ENCODE results near the gene SEC11A.
"Not testable (repeated sequence)": the region's sequence is repeated elsewhere in the genome, so short reads cannot be mapped to it uniquely, and the experiment has no call there.

Gene SEC11A

GRCh38 chr15:84643838-84644237 is 72.1 kb downstream of the SEC11A start:
- DNase-seq (ENCODE audit: low read depth in 2 of 2, low spot score in 1 of 2) = no peak

DNA sequence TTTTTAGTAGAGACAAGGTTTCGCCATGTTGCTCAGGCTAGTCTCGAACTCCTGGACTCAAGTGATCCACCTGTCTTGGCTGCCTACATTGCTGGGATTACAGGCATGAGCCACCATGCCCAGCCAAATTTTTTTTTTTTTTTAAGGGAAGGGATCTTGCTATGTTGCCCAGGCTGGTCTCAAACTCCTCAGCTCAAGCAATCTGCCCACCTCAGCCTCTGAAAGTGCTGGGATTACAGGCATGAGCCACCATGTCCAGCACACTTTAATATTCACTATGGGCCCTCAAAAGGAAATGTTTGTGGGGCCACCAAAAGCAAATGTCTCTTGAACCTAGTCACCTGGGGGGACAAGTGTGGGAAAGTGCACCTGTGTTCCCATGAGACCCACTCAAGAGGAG is 73.3 kb downstream of the SEC11A start:
- DNase-seq (ENCODE audit: low read depth in 2 of 2, low spot score in 1 of 2) = not testable (repeated sequence)

GRCh38 chr15:84641871-84642270 is 74.1 kb downstream of the SEC11A start:
- DNase-seq (ENCODE audit: low read depth in 2 of 2, low spot score in 1 of 2) = not testable (repeated sequence)

- no peak for DNase-seq (ENCODE audit: low read depth in 2 of 2, low spot score in 1 of 2)
Measured at GRCh38 chr15:84638103-84638502, 77.8 kb downstream of the SEC11A start.

DNA sequence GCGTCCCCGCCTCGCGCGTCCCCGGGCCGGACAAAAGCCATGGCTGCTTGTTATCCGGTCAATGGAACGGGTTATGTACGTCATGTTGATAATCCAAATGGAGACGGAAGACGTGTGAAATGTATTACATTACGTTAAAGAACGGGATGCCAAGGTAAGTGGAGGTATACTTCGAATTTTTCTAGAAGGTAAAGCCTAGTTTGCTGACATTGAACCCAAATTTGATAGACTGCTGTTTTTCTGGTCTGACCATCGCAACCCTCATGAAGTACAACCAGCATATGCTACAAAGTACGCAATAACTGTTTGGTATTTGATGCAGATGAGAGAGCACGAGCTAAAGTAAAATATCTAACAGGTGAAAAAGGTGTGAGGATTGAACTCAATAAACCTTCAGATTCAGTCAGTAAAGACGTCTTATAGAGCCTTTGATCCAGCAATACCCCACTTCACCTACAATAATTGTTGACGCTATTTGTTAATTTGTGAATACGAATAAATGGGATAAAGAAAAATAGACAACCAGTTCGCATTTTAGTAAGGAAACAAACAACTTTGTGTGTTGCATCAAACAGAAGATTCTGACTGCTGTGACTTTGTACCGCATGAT is 81.6 kb downstream of the SEC11A start:
- no peak for DNase-seq (ENCODE audit: low read depth in 2 of 2, low spot score in 1 of 2)

GRCh38 chr15:84633311-84634227 is 82.4 kb downstream of the SEC11A start:
- DNase-seq (ENCODE audit: low read depth in 2 of 2, low spot score in 1 of 2) = peak; percentile 18 to 38

DNA sequence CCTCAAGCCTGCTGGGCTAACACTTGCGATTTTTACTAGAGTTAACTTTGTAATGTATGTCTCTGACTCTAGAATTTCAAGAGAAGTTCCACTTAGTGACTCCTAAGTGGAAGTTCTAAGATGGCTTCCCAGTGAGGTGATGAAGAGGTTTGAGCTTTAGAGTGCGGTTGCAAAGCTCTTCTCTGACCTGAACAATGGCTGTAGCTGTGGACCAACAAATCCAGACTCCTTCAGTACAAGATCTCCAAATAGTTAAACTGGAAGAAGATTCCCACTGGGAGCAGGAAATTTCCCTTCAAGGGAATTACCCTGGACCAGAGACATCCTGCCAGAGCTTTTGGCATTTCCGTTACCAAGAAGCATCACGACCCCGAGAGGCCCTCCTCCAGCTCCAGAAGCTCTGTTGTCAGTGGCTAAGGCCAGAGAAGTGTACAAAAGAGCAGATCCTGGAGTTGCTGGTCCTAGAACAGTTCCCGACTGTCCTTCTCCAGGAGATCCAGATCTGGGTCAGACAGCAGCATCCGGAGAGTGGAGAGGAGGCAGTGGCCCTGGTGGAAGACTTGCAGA is 84.2 kb downstream of the SEC11A start:
- no peak for DNase-seq (ENCODE audit: low read depth in 2 of 2, low spot score in 1 of 2)

GRCh38 chr15:84629033-84629432 is 86.9 kb downstream of the SEC11A start:
- DNase-seq (ENCODE audit: low read depth in 2 of 2, low spot score in 1 of 2) = no peak

GRCh38 chr15:84625123-84625522 is 90.8 kb downstream of the SEC11A start:
- DNase-seq (ENCODE audit: low read depth in 2 of 2, low spot score in 1 of 2) = no peak

- DNase-seq (ENCODE audit: low read depth in 2 of 2, low spot score in 1 of 2) = no peak
Measured at GRCh38 chr15:84624359-84624758, 91.6 kb downstream of the SEC11A start.

DNA sequence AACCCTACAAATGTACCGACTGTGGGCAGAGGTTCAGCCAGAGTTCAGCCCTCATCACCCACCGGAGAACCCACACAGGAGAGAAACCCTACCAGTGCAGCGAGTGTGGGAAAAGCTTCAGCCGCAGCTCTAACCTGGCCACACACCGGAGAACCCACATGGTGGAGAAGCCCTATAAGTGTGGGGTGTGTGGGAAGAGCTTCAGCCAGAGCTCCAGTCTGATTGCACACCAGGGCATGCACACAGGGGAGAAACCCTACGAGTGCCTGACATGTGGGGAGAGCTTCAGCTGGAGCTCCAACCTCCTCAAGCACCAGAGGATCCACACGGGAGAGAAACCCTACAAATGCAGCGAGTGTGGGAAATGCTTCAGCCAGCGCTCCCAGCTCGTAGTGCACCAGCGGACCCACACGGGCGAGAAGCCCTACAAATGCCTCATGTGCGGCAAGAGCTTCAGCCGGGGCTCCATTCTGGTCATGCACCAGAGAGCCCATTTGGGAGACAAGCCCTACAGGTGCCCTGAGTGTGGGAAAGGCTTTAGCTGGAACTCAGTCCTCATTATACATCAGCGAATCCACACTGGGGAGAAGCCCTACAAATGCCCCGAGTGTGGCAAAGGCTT is 94.5 kb downstream of the SEC11A start:
- DNase-seq (ENCODE audit: low read depth in 2 of 2, low spot score in 1 of 2) = no peak

DNA sequence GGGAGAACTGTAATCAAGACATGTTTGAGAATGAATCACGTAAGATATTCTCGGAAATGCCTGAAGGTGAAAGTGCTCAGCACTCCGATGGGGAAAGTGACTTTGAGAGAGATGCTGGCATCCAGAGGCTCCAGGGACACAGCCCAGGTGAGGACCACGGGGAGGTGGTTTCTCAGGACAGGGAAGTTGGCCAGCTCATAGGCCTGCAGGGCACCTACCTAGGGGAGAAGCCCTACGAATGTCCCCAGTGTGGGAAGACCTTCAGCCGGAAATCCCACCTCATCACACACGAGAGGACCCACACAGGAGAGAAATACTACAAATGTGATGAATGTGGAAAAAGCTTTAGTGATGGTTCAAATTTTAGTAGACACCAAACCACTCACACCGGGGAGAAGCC is 95.3 kb downstream of the SEC11A start:
- no peak for DNase-seq (ENCODE audit: low read depth in 2 of 2, low spot score in 1 of 2)

Measured in stimulated activated CD8-positive, alpha-beta memory T cell treated with anti-CD3 and anti-CD28 coated beads, Interleukin-4, amount 100 ng/mL, for 1 hour (primary cell).